ENCODE data around the gene KRTAP4-5.
"Not testable (repeated sequence)": the region's sequence is repeated elsewhere in the genome, so short reads cannot be mapped to it uniquely, and the experiment has no call there.

The KRTAP4-5 gene

DNA sequence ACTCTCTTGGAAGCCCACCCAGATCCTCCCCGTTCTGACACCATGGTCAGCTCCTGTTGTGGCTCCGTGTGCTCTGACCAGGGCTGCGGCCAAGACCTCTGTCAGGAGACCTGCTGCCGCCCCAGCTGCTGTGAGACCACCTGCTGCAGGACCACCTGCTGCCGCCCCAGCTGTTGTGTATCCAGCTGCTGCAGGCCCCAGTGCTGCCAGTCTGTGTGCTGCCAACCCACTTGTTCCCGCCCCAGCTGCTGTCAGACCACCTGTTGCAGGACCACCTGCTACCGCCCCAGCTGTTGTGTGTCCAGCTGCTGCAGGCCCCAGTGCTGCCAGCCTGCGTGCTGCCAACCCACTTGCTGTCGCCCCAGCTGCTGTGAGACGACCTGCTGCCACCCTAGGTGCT, 44.3 kb downstream of the KRTAP4-5 start, which contains the start of gene KRTAP4-9:
TSS of gene KRTAP4-9 (plus strand) at position 43 of the 400 bp plus-strand sequence. CDS start at position 43, 0 bp downstream.
- not testable (repeated sequence) for DNase-seq

DNA sequence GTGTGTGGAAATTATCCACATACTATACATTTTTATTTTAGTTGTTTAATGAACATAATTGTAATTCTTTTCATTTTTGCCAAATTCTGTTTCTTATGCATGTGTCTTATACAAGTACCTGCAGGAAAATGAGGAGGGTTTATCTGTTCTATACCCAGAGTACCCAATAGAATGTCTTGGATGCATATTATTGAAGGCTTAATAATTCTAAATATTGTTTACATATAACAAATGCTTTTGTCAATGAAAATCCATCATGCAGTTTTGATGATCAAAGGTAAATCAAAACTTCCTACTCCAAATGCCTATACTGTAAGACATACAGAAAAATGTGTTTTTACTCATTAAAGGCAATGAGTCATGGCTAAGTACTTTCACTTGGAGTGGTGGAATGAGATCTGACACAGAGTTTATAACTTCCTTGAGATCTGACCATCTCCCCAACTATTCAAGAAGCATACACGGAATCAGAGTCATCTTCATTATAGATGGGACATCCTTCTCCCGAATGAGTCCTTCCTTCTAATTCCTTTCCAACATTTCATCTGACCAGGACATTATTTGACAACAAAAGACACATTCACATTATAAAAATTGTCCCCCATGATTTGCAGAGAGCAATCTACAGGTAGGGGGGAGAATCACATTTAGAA, 45.1 kb downstream of the KRTAP4-5 start:
- not testable (repeated sequence) for DNase-seq

DNA sequence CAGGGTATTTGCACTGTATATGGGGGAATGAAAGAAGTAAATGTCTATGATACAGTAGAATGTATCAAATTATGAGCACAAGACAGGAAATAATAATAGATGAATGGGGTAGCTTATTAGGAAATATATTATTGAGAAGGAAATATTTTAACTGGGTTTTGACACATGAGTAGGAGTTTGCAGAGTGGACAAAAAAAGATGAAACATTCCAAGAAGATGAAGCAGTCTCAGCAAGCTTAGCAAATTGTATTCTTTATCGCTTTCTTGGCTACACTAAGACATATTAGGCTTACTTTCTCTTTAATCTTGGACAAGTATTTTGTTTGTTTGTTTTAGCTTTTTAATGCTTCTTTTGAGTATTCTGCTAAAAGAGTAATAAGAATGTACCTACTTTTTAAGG, 45.7 kb downstream of the KRTAP4-5 start:
- DNase-seq: no peak

GRCh38 chr17:41101586-41102259, 47.9 kb downstream of the KRTAP4-5 start, which contains the start of gene KRTAP4-16:
Gene KRTAP4-16, minus strand, starts transcription at chr17:41102209. Its CDS starts 0 bp downstream, at chr17:41102209.
- DNase-seq: no peak

- DNase-seq: not testable (repeated sequence)
Observed at GRCh38 chr17:41099682-41100480, 49.7 kb downstream of the KRTAP4-5 start.

All from activated T-cell treated with anti-CD3 and anti-CD28 coated beads for 4 hours (primary cell).